ENCODE results near the gene UNC45A.

DNA sequence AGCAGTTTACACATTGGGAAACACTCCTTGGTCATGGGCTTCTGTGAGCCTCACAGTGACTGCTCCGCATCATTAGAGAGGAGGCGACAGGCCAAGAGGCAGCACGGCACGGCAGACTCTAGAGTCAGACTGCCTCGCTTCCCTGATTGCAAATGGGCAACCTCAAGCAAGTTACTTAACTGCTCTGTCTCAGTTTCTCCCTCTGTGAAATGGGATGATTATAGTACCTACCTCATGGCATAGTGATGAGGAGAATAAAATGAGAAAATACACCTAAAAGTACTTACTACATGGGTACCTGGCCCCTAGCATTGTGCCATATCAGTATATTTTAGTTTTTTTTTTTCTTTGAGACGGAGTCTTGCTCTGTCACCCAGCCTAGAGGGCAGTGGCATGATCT, 15.6 kb downstream of the UNC45A start:
- TF ChIP-seq CTCF (IDR thresholded peaks at IDR 0.05; ENCODE audit: low read length) (no peak), EZH2 (optimal IDR thresholded peaks at IDR 0.05; ENCODE audit: low read depth, low read length) (no peak)

Measured in MM.1S (cell line).